NCI-H128 (cell line): Measurements from ENCODE around the gene SH3BP5L.
"Not testable (repeated sequence)": the region's sequence is repeated elsewhere in the genome, so short reads cannot be mapped to it uniquely, and the experiment has no call there.

ENCODE experiments used
- DNase-seq: peaks from one replicate; lab custom pipeline; 2025; ENCODE audit not compliant: unreplicated experiment; lab: John Stamatoyannopoulos, UW

SH3BP5L gene

GRCh38 chr1:248810727-248811513 is 14.8 kb downstream of the SH3BP5L start:
- DNase-seq, result no peak

GRCh38 chr1:248810000-248810726 is 15.6 kb downstream of the SH3BP5L start:
- no peak for DNase-seq

GRCh38 chr1:248808876-248809275 is 16.8 kb downstream of the SH3BP5L start:
- no peak for DNase-seq

DNA sequence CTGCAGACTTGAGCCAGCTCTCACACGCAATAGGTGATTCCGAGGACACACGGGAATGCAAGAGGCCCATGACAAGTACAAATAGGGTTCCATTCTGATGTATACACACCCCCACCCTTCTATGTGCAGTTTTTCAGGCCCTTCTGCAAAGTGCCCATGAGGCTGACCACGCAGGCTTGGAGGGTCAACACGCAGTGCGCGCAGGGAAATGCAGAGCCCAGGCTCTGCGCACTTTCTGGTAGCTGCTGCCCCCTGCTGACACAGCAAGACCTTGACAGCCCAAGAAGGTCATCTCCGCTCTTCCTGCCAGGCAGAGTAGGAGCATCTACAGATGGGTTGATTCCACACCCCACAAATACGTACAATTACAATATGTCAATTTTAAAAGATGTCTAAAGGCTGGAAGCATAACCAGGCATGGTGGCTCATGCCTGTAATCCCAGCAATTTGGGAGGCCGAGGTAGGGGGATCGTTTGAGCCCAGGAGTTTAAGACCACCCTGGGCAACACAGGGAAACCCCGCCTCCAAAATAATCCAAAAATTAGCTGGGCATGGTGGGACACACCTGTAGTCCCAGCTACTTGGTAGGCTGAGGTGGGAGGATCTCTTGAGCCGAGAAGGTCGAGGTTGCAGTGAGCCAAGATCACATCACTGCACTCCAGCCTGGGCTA is 18.5 kb downstream of the SH3BP5L start:
- no peak for DNase-seq

DNA sequence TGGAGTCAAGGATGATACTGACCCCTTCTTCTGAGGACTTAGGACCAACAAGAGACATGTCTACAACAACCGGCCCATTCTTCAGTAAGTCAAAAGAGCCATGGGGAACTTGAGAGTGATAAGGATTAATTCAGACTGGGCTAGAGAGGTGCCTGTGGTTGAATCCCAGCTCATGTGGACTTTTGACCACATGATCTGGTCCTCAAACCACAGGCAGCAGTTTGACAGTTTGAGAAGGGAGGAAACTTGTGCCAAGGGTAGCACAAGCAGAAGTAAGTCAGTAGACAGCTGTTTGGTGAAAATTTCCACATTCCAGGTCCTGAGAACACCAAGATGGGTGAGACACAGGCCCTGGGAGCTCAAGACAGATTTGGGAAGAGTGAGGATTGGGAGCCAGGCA is 19.8 kb downstream of the SH3BP5L start:
- DNase-seq, result no peak

GRCh38 chr1:248804771-248805681 is 20.7 kb downstream of the SH3BP5L start:
- DNase-seq, result no peak

- DNase-seq, result not testable (repeated sequence)
These were observed 22.2 kb downstream of the SH3BP5L start for GRCh38 chr1:248803501-248803900.

DNA sequence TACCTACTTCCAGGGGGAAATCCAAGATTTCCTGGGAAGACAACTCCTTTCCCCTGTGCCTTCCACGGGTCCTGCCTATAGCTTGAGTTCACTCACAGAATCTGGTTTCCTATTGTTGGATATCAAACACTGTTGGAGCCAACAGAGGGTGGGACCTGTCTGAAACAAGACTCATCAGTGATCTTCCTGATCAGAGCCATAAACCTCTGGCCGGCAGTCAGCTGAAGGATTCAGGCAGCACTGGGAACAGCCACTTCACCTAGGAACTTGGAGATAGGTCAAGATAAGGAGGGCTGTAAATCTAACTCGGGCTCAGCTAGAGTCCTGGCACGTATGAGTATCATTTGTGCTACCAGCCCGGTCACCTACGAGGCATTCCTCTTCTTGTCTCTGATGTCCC is 23.3 kb downstream of the SH3BP5L start:
- no peak for DNase-seq

DNA sequence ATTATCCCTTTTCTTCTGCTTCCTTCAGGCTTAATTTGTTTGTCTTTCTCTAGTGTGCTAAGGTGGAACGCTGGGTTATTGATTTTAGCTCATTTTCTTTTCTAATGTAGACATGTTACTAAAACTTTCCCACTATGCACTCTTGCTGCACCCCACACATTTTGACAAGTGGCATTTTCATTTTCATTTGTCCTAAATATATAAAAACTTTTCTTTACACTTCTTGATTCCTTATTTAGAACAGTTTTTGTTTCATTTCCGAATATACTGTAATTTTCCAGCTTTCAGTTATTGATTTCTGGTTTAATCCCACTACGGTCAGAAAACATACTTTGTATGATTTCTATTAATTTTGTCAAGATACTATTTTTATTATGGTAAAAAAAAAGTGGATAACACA is 25.3 kb downstream of the SH3BP5L start:
- DNase-seq, result no peak

- DNase-seq, result no peak
These were observed 26.9 kb downstream of the SH3BP5L start for GRCh38 chr1:248798791-248799190.

DNA sequence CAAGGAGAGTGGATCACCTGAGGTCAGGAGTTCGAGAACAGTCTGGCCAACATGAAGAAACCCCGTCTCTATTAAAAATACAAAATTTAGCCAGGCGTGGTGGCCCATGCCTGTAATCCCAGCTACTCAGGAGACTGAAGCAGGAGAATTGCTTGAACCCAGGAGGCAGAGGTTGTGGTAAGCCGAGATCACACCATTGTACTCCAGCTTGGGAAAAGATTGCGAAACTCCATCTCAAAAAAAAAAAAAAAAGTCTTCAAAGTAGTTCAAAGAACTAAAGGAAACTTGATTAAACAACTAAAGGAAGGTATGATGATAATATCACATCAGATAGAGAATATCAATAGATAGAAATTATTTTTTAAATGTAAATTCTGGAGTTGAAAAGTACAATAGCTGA is 31.1 kb downstream of the SH3BP5L start:
- not testable (repeated sequence) for DNase-seq

DNA sequence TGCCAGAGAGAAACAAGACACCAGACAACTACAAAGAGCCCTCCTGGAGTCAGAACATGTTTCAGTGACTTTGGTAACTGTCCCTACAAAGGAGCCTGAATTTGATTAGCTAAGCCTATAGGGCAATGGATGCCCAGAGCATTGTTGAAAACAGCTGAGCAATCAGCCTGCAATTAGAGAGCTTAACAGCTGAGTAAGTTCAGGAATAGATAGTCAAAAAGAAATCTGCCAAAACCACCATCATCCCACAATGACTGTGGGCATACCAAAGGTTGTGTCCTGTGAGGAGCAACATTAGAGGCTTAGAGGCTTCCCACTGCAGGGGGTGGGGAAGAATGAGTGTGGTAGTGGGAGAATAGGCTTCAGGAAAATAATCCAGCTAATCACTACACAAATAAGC is 32.1 kb downstream of the SH3BP5L start:
- no peak for DNase-seq

- no peak for DNase-seq
These were observed 33.4 kb downstream of the SH3BP5L start for GRCh38 chr1:248792342-248792741.

- DNase-seq, result no peak
These were observed 34.7 kb downstream of the SH3BP5L start for GRCh38 chr1:248791010-248791409.

GRCh38 chr1:248790456-248790855 is 35.3 kb downstream of the SH3BP5L start:
- DNase-seq, result no peak

DNA sequence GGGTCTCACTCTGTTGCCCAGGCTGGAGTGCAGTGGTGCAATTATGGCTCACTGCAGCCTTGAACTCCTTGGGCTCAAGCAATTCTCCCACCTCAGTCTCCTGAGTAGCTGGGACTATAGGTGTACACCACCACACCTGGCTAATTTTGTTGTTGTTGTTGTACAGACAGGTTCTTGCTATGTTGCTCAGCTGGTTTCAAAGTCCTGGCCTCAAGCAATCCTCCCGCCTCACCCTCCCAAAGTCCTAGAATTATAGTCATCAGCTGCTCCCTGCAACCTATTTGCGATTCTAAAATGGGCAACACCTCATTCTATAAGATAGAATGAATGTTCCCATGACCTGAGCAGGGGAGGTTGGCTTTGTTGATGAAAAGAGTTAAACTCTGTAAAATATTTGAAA is 36.4 kb downstream of the SH3BP5L start:
- DNase-seq, result not testable (repeated sequence)

DNA sequence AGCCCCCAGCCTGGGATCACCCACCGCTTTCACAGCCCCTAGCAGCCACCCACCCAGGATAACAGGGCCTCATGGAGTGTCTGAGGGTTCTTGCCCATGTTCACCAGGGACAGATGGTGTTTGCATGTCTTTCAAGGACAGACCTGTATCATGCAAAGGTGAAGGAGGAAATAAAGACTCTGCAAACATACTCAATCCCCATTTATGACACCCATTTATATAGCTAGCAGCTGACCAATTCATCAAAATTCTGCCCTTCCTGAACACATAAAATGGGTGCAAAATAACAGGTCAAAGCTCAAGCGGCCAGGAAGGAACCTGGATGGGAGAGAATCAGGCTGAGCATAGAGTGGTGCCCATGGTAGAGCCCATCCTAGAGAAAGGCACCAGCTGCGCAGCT is 37.4 kb downstream of the SH3BP5L start:
- DNase-seq, result no peak

DNA sequence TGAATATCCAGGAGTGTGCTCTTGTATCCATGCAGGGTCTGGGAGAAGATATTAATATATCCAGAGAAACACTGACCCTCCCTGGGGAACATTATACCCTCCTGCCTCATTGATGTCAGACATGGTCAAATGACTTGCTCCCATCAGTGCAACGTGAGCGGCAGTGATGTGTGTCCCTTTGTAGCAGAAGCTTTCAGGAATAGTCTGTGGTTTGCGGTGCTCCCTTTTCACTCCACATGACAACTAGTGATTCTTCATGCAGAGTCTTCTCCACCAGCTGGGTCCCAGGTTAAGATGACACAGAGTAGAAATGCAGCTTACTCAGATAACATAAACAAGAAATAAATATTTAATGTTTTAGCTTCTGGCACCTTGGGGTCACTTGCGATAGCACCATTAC is 38.3 kb downstream of the SH3BP5L start:
- DNase-seq, result no peak

GRCh38 chr1:248786156-248786555 is 39.6 kb downstream of the SH3BP5L start:
- DNase-seq, result no peak

- DNase-seq, result no peak
These were observed 42.3 kb downstream of the SH3BP5L start for GRCh38 chr1:248783367-248783766.
